ENCODE data around the gene OR7G2. TPM values are rescaled to one million over a fixed set of nuclear protein-coding genes. Genes with fewer than 3 reads are reported as not detected.

The OR7G2 gene
- total and polyA plus RNA-seq, 8 donors = 0.06 to 0.13 (median 0.08) TPM; not detected in 4

DNA sequence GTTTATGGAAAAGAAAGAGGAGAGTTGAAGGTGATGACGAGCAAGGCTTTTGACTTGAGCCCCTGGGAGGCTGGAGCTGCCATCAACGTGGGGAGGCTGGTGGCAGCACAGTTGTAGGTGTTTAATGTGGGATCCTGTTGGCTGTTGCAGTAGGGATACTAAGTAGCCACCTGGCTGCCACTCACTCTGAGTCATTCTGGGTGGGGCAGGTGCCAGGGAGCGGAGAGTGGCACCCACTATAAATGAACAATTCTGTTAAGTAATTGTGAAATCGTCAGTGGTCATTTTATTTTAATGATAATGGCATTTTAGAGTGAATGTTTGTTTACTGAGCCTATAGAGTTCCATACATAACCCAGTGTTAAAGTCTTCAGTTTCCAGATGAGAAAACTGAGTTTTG lies 42.7 kb upstream of the OR7G2 start:
- TF ChIP-seq, protein P1, sequence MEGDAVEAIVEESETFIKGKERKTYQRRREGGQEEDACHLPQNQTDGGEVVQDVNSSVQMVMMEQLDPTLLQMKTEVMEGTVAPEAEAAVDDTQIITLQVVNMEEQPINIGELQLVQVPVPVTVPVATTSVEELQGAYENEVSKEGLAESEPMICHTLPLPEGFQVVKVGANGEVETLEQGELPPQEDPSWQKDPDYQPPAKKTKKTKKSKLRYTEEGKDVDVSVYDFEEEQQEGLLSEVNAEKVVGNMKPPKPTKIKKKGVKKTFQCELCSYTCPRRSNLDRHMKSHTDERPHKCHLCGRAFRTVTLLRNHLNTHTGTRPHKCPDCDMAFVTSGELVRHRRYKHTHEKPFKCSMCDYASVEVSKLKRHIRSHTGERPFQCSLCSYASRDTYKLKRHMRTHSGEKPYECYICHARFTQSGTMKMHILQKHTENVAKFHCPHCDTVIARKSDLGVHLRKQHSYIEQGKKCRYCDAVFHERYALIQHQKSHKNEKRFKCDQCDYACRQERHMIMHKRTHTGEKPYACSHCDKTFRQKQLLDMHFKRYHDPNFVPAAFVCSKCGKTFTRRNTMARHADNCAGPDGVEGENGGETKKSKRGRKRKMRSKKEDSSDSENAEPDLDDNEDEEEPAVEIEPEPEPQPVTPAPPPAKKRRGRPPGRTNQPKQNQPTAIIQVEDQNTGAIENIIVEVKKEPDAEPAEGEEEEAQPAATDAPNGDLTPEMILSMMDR (IDR thresholded peaks at IDR 0.05) = no peak
- Histone ChIP-seq H3K27me3 (no peaks in the 10 kb centered on the region), H3K27ac (no peak overlapping the region), H3K4me1 (no peaks in the 10 kb centered on the region), H3K4me3 (no peak overlapping the region), H3K36me3 (peaks cover 0 to 61% of the 10 kb centered on the region in 2 donors), H3K9me3 (peaks cover 0 to 51% of the 10 kb centered on the region in 2 donors)
- no peak for ATAC-seq
- intact Hi-C loops (cut with DNase I) = no loop called here
- DNase-seq = no peak

DNA sequence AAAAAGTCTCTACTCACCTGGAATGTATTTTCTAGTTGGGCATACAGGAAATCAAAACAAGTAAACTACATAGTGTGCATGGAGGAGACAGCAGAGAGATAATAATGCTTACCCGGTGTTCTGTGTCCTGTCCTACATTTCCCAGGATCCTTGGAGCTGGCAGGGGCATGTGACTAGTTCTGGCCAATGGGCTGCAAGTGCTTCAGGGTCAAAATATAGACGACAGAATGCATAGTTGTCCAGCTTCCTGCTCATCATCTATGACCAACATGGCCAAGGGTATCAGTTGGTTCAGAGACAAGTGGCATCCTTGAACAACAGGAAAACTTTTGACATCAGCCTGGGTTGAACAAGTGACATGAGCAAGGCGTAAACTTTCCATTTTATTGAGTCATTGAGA lies 41.4 kb upstream of the OR7G2 start:
- Histone ChIP-seq H3K27me3 (no peaks in the 10 kb centered on the region), H3K36me3 (peaks cover 0 to 62% of the 10 kb centered on the region in 2 donors), H3K4me1 (no peaks in the 10 kb centered on the region), H3K9me3 (peaks cover 0 to 51% of the 10 kb centered on the region in 2 donors), H3K27ac (no peak overlapping the region), H3K4me3 (no peak overlapping the region)
- ATAC-seq (no peak), DNase-seq (no peak)
- TF ChIP-seq, protein P1 (IDR thresholded peaks at IDR 0.05) = no peak
- intact Hi-C loops (cut with DNase I) = no loop called here

DNA sequence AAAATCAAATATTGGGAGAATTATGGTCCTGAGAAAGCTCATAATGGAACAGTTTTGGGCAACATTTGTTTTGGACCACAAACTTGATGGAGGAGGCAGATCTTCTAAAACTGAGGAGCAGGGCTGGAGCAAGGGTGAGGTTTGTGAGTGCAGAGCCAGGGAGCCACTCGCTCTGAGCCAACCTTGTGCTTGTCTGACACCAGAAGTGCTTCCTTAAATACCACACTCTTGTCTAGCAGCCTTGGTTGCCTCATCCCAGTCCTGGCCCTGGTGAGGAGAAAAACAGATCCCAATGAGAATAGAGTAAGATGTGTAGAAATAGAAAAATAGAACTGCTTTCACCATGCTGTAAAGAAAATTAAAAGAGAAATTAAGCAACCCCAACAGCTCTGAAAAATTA lies 39.6 kb upstream of the OR7G2 start:
- DNase-seq (no peak), ATAC-seq (no peak)
- intact Hi-C loops (cut with DNase I) = no loop called here
- TF ChIP-seq, protein P1 (IDR thresholded peaks at IDR 0.05) = no peak
- no peak overlapping the region for H3K27ac ChIP-seq
- H3K4me1 ChIP-seq = peaks cover 1 to 6% of the 10 kb centered on the region in 2 donors
- no peak overlapping the region for H3K4me3 ChIP-seq
- H3K9me3 ChIP-seq = peaks cover 0 to 37% of the 10 kb centered on the region in 2 donors
- H3K27me3 ChIP-seq = no peaks in the 10 kb centered on the region
- peaks cover 0 to 45% of the 10 kb centered on the region in 2 donors for H3K36me3 ChIP-seq

DNA sequence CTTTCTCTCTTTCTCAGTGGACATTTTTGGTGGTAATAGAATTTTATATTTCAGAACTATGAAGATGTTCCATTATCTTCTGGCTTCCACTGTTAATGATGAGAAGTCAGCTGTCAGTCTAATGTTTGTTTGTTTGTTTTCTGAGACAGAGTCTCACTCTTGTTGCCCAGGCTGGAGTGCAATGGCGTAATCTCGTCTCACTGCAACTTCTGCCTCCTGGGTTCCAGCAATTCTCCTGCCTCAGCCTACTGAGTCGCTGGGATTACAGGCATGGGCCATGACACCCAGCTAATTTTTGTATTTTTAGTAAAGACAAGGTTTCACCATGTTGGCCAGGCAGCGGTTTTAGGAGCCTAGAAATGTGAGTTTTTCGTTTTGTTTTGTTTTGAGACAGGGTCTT lies 37.6 kb upstream of the OR7G2 start:
- no peak for DNase-seq
- Histone ChIP-seq H3K27me3 (no peaks in the 10 kb centered on the region), H3K9me3 (peaks cover 0 to 33% of the 10 kb centered on the region in 2 donors), H3K4me1 (peaks cover 12 to 20% of the 10 kb centered on the region in 2 donors), H3K36me3 (peaks cover 0 to 35% of the 10 kb centered on the region in 2 donors), H3K4me3 (no peak overlapping the region), H3K27ac (no peak overlapping the region)
- TF ChIP-seq, protein P1 (IDR thresholded peaks at IDR 0.05) = no peak
- ATAC-seq = no peak
- intact Hi-C loops (cut with DNase I) = no loop called here

DNA sequence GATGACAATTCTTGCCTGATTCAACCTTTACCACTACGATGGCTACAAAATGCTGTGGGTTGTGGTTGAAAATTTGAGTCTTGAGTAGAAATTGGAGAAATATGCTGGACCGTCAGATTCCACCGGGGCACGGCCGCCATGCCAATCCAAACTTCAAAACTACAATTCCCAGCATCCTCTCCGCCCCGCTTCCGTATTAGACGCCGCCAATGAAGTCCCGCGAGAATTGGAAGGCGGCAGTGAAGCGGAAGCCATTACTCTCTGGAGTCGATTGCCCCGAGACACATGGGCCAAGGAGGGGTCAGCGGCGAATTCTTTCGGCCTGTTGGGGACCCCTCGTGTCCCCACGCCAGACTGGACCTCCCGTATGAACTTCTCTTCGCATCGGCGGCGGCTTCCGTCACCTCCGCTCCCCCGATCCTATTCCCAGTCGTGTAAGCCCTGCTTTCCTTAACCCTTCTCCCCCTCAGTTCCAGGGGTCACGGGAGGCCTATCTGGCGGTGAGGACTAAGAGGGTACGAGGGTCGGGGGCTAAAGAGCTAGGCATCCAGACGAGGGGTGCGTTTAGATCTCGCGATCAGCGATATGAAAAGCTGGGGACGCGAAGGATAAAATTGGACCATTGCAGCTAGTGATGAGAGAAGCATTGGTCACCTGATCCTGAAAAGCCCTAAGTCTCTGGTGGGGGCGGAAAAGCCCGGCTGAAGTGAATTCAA lies 33.0 kb upstream of the OR7G2 start, which contains the start of gene ZNF317:
Gene ZNF317 (plus strand): TSS at position 239 of the 716 bp plus-strand sequence. CDS start 15,620 bp downstream, outside the sequence.
- ATAC-seq (peak; percentile 97), DNase-seq (peak; percentile 89 to 95 (median 93))
- H3K27me3 ChIP-seq = no peaks in the 10 kb centered on the region
- peak within 1 kb of the TSS; percentile 90 to 95 for H3K4me3 ChIP-seq
- H3K27ac ChIP-seq = peak within 1 kb of the TSS; percentile 74 to 87
- H3K9me3 ChIP-seq = peaks cover 0 to 18% of the 10 kb centered on the region in 2 donors
- intact Hi-C loops (cut with DNase I) = no loop called here
- H3K36me3 ChIP-seq = peaks cover 0 to 12% of the 10 kb centered on the region in 2 donors
- H3K4me1 ChIP-seq = peaks cover 12 to 31% of the 10 kb centered on the region in 2 donors
- TF ChIP-seq, protein P1 (IDR thresholded peaks at IDR 0.05) = no peak
